ENCODE measurements around the gene NEO1. TPM values are rescaled to one million over a fixed set of nuclear protein-coding genes. Genes with fewer than 3 reads are reported as not detected.

NEO1 gene
- total and polyA plus RNA-seq, 2 of the 13 experiments (the other 11 are each of a cell fraction or from before 2014, with no cell fraction given): 8.4 to 11.0 TPM

- TF ChIP-seq ZNF746 (CRISPR knock-in tag; IDR thresholded peaks at IDR 0.05) (no peak), ZGPAT (CRISPR knock-in tag; IDR thresholded peaks at IDR 0.05) (no peak), RFX1 (IDR thresholded peaks at IDR 0.05) (no peak), HNF4A (CRISPR knock-in tag; IDR thresholded peaks at IDR 0.05) (peak; percentile 20; the same call in 1 of the 2 replicates), ELK4 (CRISPR knock-in tag; IDR thresholded peaks at IDR 0.05; ENCODE audit: borderline replicate concordance) (no peak), ZNF281 (CRISPR knock-in tag; IDR thresholded peaks at IDR 0.05; ENCODE audit: borderline replicate concordance) (no peak), HNF1A (IDR thresholded peaks at IDR 0.05; ENCODE audit: low read depth) (no peak), HNF1A (CRISPR knock-in tag; IDR thresholded peaks at IDR 0.05; ENCODE audit: borderline replicate concordance) (no peak), ZKSCAN5 (CRISPR knock-in tag; IDR thresholded peaks at IDR 0.05) (no peak), ZNF674 (CRISPR knock-in tag; IDR thresholded peaks at IDR 0.05; ENCODE audit: low read depth) (no peak), KMT2A (CRISPR knock-in tag; IDR thresholded peaks at IDR 0.05) (no peak), GATAD2A (CRISPR knock-in tag; IDR thresholded peaks at IDR 0.05) (no peak), MAFK (conservative IDR thresholded peaks at IDR 0.05 in 1 of 2, IDR thresholded peaks at IDR 0.05 in 1 of 2; ENCODE audit: low read length in 2 of 2) (peak; percentile 91 to 95), RFXANK (CRISPR knock-in tag; IDR thresholded peaks at IDR 0.05) (no peak), MAFF (IDR thresholded peaks at IDR 0.05; ENCODE audit: low read depth, low read length) (peak; percentile 92)
Observed at GRCh38 chr15:73270366-73271097, 218.3 kb downstream of the NEO1 start (continued).
